Stimulated activated naive CD8-positive, alpha-beta T cell treated with anti-CD3 and anti-CD28 coated beads, Interleukin-15, Interleukin-2, amounts not matched to agents 100 ng/mL and 50 ng/mL, for 24 hours (primary cell): ENCODE data around the gene MPHOSPH8.
"Not testable (repeated sequence)": the region's sequence is repeated elsewhere in the genome, so short reads cannot be mapped to it uniquely, and the experiment has no call there.

Experiments used
- H3K27ac Mint-ChIP-seq: one replicate; pipeline ENCODE4 v1.8.0; 2021; ENCODE audit warnings: mild to moderate bottlenecking, mixed read lengths
- H3K27me3 Mint-ChIP-seq: one replicate; pipeline ENCODE4 v1.8.0; 2021; ENCODE audit warnings: mixed read lengths
- H3K36me3 Mint-ChIP-seq: one replicate; pipeline ENCODE4 v1.8.0; 2021; ENCODE audit warnings: low read depth, mixed read lengths
- H3K4me1 Mint-ChIP-seq: one replicate; pipeline ENCODE4 v1.8.0; 2021; ENCODE audit warnings: low read depth, mixed read lengths
- H3K4me3 Mint-ChIP-seq: one replicate; pipeline ENCODE4 v1.8.0; 2021; ENCODE audit warnings: mild to moderate bottlenecking, mixed read lengths
- H3K9me3 Mint-ChIP-seq: one replicate; pipeline ENCODE4 v1.8.0; 2021; ENCODE audit warnings: mixed read lengths

The MPHOSPH8 gene

GRCh38 chr13:19606152-19606551 lies 27.3 kb upstream of the MPHOSPH8 start:
- H3K36me3 Mint-ChIP-seq: peaks cover 32% of the 10 kb centered on the region
- peaks cover 38% of the 10 kb centered on the region for H3K27me3 Mint-ChIP-seq
- no peak overlapping the region for H3K4me3 Mint-ChIP-seq
- H3K9me3 Mint-ChIP-seq: peaks cover 14% of the 10 kb centered on the region
- H3K27ac Mint-ChIP-seq: no peak overlapping the region
- H3K4me1 Mint-ChIP-seq: no peaks in the 10 kb centered on the region

GRCh38 chr13:19606737-19607136 lies 26.7 kb upstream of the MPHOSPH8 start:
- no peaks in the 10 kb centered on the region for H3K4me1 Mint-ChIP-seq
- peaks cover 32% of the 10 kb centered on the region for H3K36me3 Mint-ChIP-seq
- H3K27ac Mint-ChIP-seq: no peak overlapping the region
- H3K9me3 Mint-ChIP-seq: peaks cover 14% of the 10 kb centered on the region
- peaks cover 38% of the 10 kb centered on the region for H3K27me3 Mint-ChIP-seq
- no peak overlapping the region for H3K4me3 Mint-ChIP-seq

- Mint-ChIP-seq H3K9me3 (peaks cover 14% of the 10 kb centered on the region), H3K27ac (no peak overlapping the region), H3K4me1 (no peaks in the 10 kb centered on the region), H3K4me3 (no peak overlapping the region), H3K36me3 (peaks cover 32% of the 10 kb centered on the region), H3K27me3 (peaks cover 36% of the 10 kb centered on the region)
Observed at GRCh38 chr13:19607523-19608078, 25.9 kb upstream of the MPHOSPH8 start.

- Mint-ChIP-seq H3K27me3 (peaks cover 28% of the 10 kb centered on the region), H3K36me3 (peaks cover 15% of the 10 kb centered on the region), H3K4me3 (no peak overlapping the region), H3K27ac (no peak overlapping the region), H3K4me1 (peaks cover 9% of the 10 kb centered on the region), H3K9me3 (peaks cover 9% of the 10 kb centered on the region)
Observed at GRCh38 chr13:19618977-19619376, 14.5 kb upstream of the MPHOSPH8 start.

GRCh38 chr13:19622193-19622592 lies 11.3 kb upstream of the MPHOSPH8 start:
- Mint-ChIP-seq H3K4me3 (no peak overlapping the region), H3K27me3 (peaks cover 28% of the 10 kb centered on the region), H3K27ac (no peak overlapping the region), H3K9me3 (peaks cover 9% of the 10 kb centered on the region), H3K4me1 (peaks cover 9% of the 10 kb centered on the region), H3K36me3 (peaks cover 15% of the 10 kb centered on the region)

- no peak overlapping the region for H3K4me3 Mint-ChIP-seq
- peaks cover 5% of the 10 kb centered on the region for H3K36me3 Mint-ChIP-seq
- H3K27ac Mint-ChIP-seq: no peak overlapping the region
- H3K4me1 Mint-ChIP-seq: no peaks in the 10 kb centered on the region
- no peaks in the 10 kb centered on the region for H3K9me3 Mint-ChIP-seq
- H3K27me3 Mint-ChIP-seq: peaks cover 21% of the 10 kb centered on the region
Observed at GRCh38 chr13:19624265-19624664, 9.2 kb upstream of the MPHOSPH8 start.

- Mint-ChIP-seq H3K27me3 (no peaks in the 10 kb centered on the region), H3K4me3 (peak overlapping the region; percentile 99), H3K36me3 (peaks cover 33% of the 10 kb centered on the region), H3K9me3 (peaks cover 4% of the 10 kb centered on the region), H3K27ac (peak overlapping the region; percentile 98), H3K4me1 (peaks cover 34% of the 10 kb centered on the region)
Observed at GRCh38 chr13:19632915-19633478, 462 bp upstream of the MPHOSPH8 start.

GRCh38 chr13:19634256-19634740 lies 839 bp downstream of the MPHOSPH8 start:
- H3K4me1 Mint-ChIP-seq: peaks cover 43% of the 10 kb centered on the region
- H3K4me3 Mint-ChIP-seq: peak overlapping the region; percentile 99
- peaks cover 4% of the 10 kb centered on the region for H3K9me3 Mint-ChIP-seq
- peak overlapping the region; percentile 98 for H3K27ac Mint-ChIP-seq
- H3K27me3 Mint-ChIP-seq: no peaks in the 10 kb centered on the region
- H3K36me3 Mint-ChIP-seq: peaks cover 38% of the 10 kb centered on the region

- H3K4me3 Mint-ChIP-seq: peak overlapping the region; percentile 99
- H3K4me1 Mint-ChIP-seq: peaks cover 47% of the 10 kb centered on the region
- H3K27ac Mint-ChIP-seq: peak overlapping the region; percentile 31
- peaks cover 32% of the 10 kb centered on the region for H3K36me3 Mint-ChIP-seq
- H3K9me3 Mint-ChIP-seq, H3K27me3 Mint-ChIP-seq: not testable (repeated sequence)
Observed at GRCh38 chr13:19635926-19636325, 2.5 kb downstream of the MPHOSPH8 start.

- Mint-ChIP-seq H3K9me3 (no peaks in the 10 kb centered on the region), H3K4me3 (no peak overlapping the region), H3K27me3 (no peaks in the 10 kb centered on the region), H3K27ac (peak overlapping the region; percentile 12), H3K36me3 (peaks cover 57% of the 10 kb centered on the region), H3K4me1 (peaks cover 16% of the 10 kb centered on the region)
Observed at GRCh38 chr13:19643652-19644051, 10.2 kb downstream of the MPHOSPH8 start.

- H3K4me1 Mint-ChIP-seq: peaks cover 9% of the 10 kb centered on the region
Observed at GRCh38 chr13:19645000-19645399, 11.5 kb downstream of the MPHOSPH8 start.

GRCh38 chr13:19646063-19646462 lies 12.6 kb downstream of the MPHOSPH8 start:
- Mint-ChIP-seq H3K36me3 (peaks cover 68% of the 10 kb centered on the region), H3K4me1 (peaks cover 7% of the 10 kb centered on the region), H3K27ac (peak overlapping the region; percentile 10), H3K4me3 (no peak overlapping the region), H3K27me3 (no peaks in the 10 kb centered on the region), H3K9me3 (no peaks in the 10 kb centered on the region)

More at GRCh38 chr13:19645000-19645399, 11.5 kb downstream of the MPHOSPH8 start:
- Mint-ChIP-seq H3K36me3 (peaks cover 57% of the 10 kb centered on the region), H3K4me3 (no peak overlapping the region), H3K9me3 (no peaks in the 10 kb centered on the region), H3K27ac (no peak overlapping the region), H3K27me3 (no peaks in the 10 kb centered on the region)

GRCh38 chr13:19650742-19651141 lies 17.3 kb downstream of the MPHOSPH8 start:
- Mint-ChIP-seq H3K27me3 (no peaks in the 10 kb centered on the region), H3K27ac (no peak overlapping the region), H3K9me3 (no peaks in the 10 kb centered on the region), H3K4me1 (peaks cover 4% of the 10 kb centered on the region), H3K36me3 (peaks cover 72% of the 10 kb centered on the region), H3K4me3 (no peak overlapping the region)

GRCh38 chr13:19657872-19658591 lies 24.6 kb downstream of the MPHOSPH8 start:
- Mint-ChIP-seq H3K4me1 (no peaks in the 10 kb centered on the region), H3K27ac (no peak overlapping the region), H3K4me3 (no peak overlapping the region), H3K27me3 (no peaks in the 10 kb centered on the region), H3K9me3 (peaks cover 3% of the 10 kb centered on the region), H3K36me3 (peaks cover 57% of the 10 kb centered on the region)

GRCh38 chr13:19658831-19659230 lies 25.4 kb downstream of the MPHOSPH8 start:
- Mint-ChIP-seq H3K4me3 (no peak overlapping the region), H3K36me3 (peaks cover 55% of the 10 kb centered on the region), H3K4me1 (no peaks in the 10 kb centered on the region), H3K27me3 (no peaks in the 10 kb centered on the region), H3K9me3 (peaks cover 3% of the 10 kb centered on the region), H3K27ac (no peak overlapping the region)
